OCI-LY1 (cell line): ENCODE measurements around the gene OR2W3.

Experiments
- H2AFZ ChIP-seq: fragments of 200-600 bp; sonication (generic), shearing (Covaris generic); 2 replicates; pipeline ENCODE4 v1.6.0; 2014; ENCODE audit warnings: antibody characterized with exemption, mild to moderate bottlenecking, low read length
- H3F3A ChIP-seq: fragments of 200-600 bp; sonication (generic), shearing (Covaris generic); 2 replicates; pipeline ENCODE4 v1.6.0; 2014; ENCODE audit warnings: mild to moderate bottlenecking, antibody characterized with exemption, low read length, moderate library complexity; ENCODE audit not compliant: insufficient read depth
- H3K27ac ChIP-seq: fragments of 200-600 bp; sonication (generic); 2 replicates; pipeline ENCODE4 v1.5.1; 2014; ENCODE audit warnings: low read length, mixed run types, mild to moderate bottlenecking, low read depth; ENCODE audit not compliant: poor library complexity, severe bottlenecking
- H3K27me3 ChIP-seq: fragments of 200-600 bp; sonication (generic); 2 replicates; pipeline ENCODE4 v1.6.0; 2014; ENCODE audit warnings: antibody characterized with exemption, mild to moderate bottlenecking, low read length, moderate library complexity; ENCODE audit not compliant: insufficient read depth
- H3K36me3 ChIP-seq: fragments of 200-600 bp; sonication (generic); 2 replicates; pipeline ENCODE4 v1.6.1; 2014; ENCODE audit warnings: mild to moderate bottlenecking, antibody characterized with exemption, low read length, moderate library complexity, mixed read lengths; ENCODE audit not compliant: insufficient read depth
- H3K4me1 ChIP-seq: fragments of 200-600 bp; sonication (generic); 2 replicates; pipeline ENCODE4 v1.5.1; 2014; ENCODE audit warnings: mild to moderate bottlenecking, low read length, moderate library complexity; ENCODE audit not compliant: insufficient read depth, severe bottlenecking
- H3K4me2 ChIP-seq: fragments of 200-600 bp; sonication (generic), shearing (Covaris generic); 2 replicates; pipeline ENCODE4 v1.6.1; 2014; ENCODE audit warnings: low read length
- H3K4me3 ChIP-seq: fragments of 200-600 bp; sonication (generic); 2 replicates; pipeline ENCODE4 v1.5.1; 2014; ENCODE audit warnings: low read length, low read depth, mild to moderate bottlenecking, mixed read lengths; ENCODE audit not compliant: poor library complexity, severe bottlenecking
- H3K79me2 ChIP-seq: fragments of 200-600 bp; shearing (Covaris generic); 2 replicates; pipeline ENCODE4 v1.6.1; 2016; ENCODE audit warnings: mixed run types, low read length, mixed read lengths; ENCODE audit not compliant: insufficient read depth
- H3K9ac ChIP-seq: fragments of 200-600 bp; sonication (generic), shearing (Covaris generic); 2 replicates; pipeline ENCODE4 v1.6.1; 2014; ENCODE audit warnings: mild to moderate bottlenecking, low read length, mixed read lengths
- H3K9me2 ChIP-seq: fragments of 200-600 bp; sonication (generic), shearing (Covaris generic); 2 replicates; pipeline ENCODE4 v1.6.1; 2014; ENCODE audit warnings: low read depth, mild to moderate bottlenecking, low read length, mixed read lengths
- H3K9me3 ChIP-seq: fragments of 200-600 bp; shearing (Covaris generic); 2 replicates; pipeline ENCODE4 v1.6.1; 2014; ENCODE audit warnings: low read length, mixed read lengths
- H4K20me1 ChIP-seq: fragments of 200-600 bp; sonication (generic), shearing (Covaris generic); 2 replicates; pipeline ENCODE4 v1.6.0; 2016; ENCODE audit warnings: mild to moderate bottlenecking, low read length; ENCODE audit not compliant: insufficient read depth
- CTCF ChIP-seq: fragments of 200-600 bp; sonication (generic), shearing (Covaris generic); IDR thresholded peaks from 2 replicates; pipeline ENCODE4 v1.5.1; 2017; ENCODE audit warnings: mild to moderate bottlenecking, antibody characterized with exemption, low read length, moderate library complexity, mixed read lengths
- EZH2 ChIP-seq: fragments of 200-600 bp; sonication (generic), shearing (Covaris generic); IDR thresholded peaks from 2 replicates; pipeline ENCODE4 v1.8.0; 2017; ENCODE audit warnings: borderline replicate concordance, mixed run types, mild to moderate bottlenecking, antibody characterized with exemption, low read length, moderate library complexity, mixed read lengths

OR2W3 gene

GRCh38 chr1:247905181-247905580 is 9.8 kb downstream of the OR2W3 start:
- H3K27me3 ChIP-seq, result no peaks in the 10 kb centered on the region
- no peak overlapping the region for H3K4me2 ChIP-seq
- no peaks in the 10 kb centered on the region for H3K4me1 ChIP-seq
- H3K36me3 ChIP-seq, result no peaks in the 10 kb centered on the region
- H3K27ac ChIP-seq, result no peak overlapping the region
- no peak for TF ChIP-seq CTCF
- no peak for TF ChIP-seq EZH2
- H3K9me3 ChIP-seq, result no peaks in the 10 kb centered on the region
- no peak overlapping the region for H2AFZ ChIP-seq
- no peaks in the 10 kb centered on the region for H3K79me2 ChIP-seq
- H3K9ac ChIP-seq, result no peak overlapping the region
- no peaks in the 10 kb centered on the region for H4K20me1 ChIP-seq
- H3F3A ChIP-seq, result no peaks in the 10 kb centered on the region
- no peak overlapping the region for H3K4me3 ChIP-seq
- H3K9me2 ChIP-seq, result no peaks in the 10 kb centered on the region

DNA sequence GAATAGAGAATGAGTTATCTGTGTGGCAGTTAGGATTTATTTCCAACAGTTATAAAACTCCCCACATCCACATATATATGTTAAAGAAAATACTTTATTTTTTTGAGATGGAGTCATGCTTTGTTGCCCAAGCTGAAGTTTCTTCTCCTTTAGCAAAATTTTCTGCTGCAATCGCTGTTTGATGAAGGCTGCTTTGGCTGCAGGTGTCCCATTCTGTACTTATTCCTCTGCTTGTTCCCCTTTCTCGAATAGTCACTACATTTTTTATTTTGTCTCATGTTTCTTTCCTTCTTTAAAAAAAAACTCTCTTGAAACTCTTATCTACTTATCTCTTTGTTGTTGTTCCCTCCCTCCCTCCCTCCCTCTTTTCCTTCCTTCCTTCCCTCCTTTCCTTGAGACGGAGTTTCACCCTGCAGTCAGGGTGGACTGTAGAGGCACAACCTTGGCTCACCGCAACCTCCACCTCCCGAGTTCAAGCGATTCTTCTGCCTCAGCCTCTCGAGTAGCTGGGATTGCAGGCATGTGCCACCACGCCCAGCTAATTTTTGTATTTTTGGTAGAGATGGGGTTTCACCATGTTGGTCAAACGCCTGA is 10.6 kb downstream of the OR2W3 start:
- Histone ChIP-seq H3K4me2 (no peak overlapping the region), H3K27me3 (no peaks in the 10 kb centered on the region), H4K20me1 (no peaks in the 10 kb centered on the region), H3K27ac (no peak overlapping the region), H3K9ac (no peak overlapping the region), H3K9me2 (no peaks in the 10 kb centered on the region), H3K4me1 (no peaks in the 10 kb centered on the region), H3K4me3 (no peak overlapping the region), H3K79me2 (no peaks in the 10 kb centered on the region), H3F3A (no peaks in the 10 kb centered on the region), H3K36me3 (no peaks in the 10 kb centered on the region), H2AFZ (no peak overlapping the region), H3K9me3 (no peaks in the 10 kb centered on the region)
- TF ChIP-seq EZH2, result no peak
- TF ChIP-seq CTCF, result no peak

DNA sequence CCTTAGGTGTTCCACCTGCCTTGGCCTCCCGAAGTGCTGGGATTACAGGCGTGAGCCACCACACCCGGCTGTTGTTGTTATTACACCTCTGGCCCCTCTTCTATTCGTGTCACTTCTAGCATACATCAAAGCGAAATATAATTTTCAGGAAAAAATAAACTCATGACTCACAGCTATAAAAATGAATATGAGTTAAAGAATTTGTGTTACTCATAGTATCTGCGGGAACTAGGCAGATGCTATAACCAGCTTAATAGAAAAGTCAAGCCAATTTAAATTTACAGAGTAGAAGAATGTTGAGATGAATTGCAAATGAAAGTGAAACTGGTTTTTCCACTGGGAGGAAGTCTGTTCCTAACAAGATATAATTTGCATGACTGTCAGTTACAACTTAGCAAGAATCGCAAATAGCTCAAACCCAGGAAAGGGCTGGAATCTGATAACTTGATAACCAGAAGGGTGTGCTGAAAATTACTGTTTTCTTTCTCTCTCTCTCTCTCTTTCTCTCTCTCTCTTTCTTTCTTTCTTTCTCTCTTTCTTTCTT is 11.2 kb downstream of the OR2W3 start:
- no peak overlapping the region for H3K4me2 ChIP-seq

More for the DNA sequence above, 11.2 kb downstream of the OR2W3 start:
- Histone ChIP-seq H3K27ac (no peak overlapping the region), H3K9me2 (no peaks in the 10 kb centered on the region), H3K27me3 (no peaks in the 10 kb centered on the region), H2AFZ (no peak overlapping the region), H3K4me1 (no peaks in the 10 kb centered on the region), H3K79me2 (no peaks in the 10 kb centered on the region), H3K4me3 (no peak overlapping the region), H3K9ac (no peak overlapping the region), H3K36me3 (no peaks in the 10 kb centered on the region), H3K9me3 (no peaks in the 10 kb centered on the region), H3F3A (no peaks in the 10 kb centered on the region), H4K20me1 (no peaks in the 10 kb centered on the region)
- TF ChIP-seq CTCF (no peak), EZH2 (no peak)
